ENCODE results near the gene CAMK1D. TPM values are rescaled to one million over a fixed set of nuclear protein-coding genes. Genes with fewer than 3 reads are reported as not detected.
A peak's percentile ranks its signal among the peaks of the same experiment; 100 is the strongest.

Gene CAMK1D
- total and polyA plus RNA-seq, 9 donors, result 1.8 to 11.7 (median 5.5) TPM

DNA sequence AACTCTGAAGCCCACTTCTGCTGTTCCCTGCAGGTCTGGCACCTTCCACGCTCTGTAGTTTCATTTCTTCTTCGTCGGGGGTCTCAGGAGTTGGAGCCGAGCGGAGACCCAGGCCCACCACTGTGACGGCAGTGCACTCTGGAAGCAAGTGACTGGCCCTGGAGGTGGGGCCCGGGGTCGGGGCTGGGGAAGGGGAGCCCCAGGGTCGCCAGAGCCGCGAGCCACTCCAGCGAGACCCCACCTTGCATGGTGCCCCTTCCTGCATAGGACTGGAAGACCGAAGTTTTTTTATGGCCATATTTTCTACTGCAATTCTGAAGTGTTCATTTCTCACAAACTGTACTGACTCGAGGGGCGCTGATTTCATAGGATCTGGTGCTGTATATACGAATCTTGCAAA lies 479.4 kb downstream of the CAMK1D start:
- intact Hi-C loops (cut with DNase I), result no loop called here
- no peak for TF ChIP-seq POLR2A (IDR thresholded peaks at IDR 0.05)
- no peak for TF ChIP-seq EP300 (IDR thresholded peaks at IDR 0.05)
- TF ChIP-seq, protein P1, sequence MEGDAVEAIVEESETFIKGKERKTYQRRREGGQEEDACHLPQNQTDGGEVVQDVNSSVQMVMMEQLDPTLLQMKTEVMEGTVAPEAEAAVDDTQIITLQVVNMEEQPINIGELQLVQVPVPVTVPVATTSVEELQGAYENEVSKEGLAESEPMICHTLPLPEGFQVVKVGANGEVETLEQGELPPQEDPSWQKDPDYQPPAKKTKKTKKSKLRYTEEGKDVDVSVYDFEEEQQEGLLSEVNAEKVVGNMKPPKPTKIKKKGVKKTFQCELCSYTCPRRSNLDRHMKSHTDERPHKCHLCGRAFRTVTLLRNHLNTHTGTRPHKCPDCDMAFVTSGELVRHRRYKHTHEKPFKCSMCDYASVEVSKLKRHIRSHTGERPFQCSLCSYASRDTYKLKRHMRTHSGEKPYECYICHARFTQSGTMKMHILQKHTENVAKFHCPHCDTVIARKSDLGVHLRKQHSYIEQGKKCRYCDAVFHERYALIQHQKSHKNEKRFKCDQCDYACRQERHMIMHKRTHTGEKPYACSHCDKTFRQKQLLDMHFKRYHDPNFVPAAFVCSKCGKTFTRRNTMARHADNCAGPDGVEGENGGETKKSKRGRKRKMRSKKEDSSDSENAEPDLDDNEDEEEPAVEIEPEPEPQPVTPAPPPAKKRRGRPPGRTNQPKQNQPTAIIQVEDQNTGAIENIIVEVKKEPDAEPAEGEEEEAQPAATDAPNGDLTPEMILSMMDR (IDR thresholded peaks at IDR 0.05), result no peak

DNA sequence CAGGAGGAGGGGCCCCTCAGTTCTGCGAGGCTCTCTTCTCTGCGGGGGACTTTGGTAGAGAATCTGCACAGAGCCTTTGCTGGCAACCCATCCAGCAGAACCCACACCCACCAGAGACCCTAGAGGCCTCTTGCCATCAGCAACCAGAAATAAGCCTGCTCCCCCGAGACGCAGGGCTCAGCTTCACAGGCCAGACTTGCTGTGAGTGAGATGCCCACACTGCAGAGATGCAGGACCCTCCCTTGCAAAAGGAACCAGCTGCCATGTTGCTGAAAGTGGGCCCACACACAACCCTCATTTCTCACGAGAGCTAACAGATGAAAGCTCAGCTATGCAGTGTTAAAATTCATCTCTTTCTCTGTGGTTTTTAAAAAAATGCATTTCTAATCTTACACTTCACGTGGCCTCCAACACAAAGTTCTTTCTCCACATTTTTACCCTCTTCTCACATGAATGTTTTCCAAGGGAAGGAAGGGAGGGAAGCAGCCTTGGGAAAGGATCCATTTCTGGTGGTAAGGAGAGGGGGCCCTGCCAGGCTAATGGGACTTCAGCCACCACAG lies 480.6 kb downstream of the CAMK1D start:
- no peak for TF ChIP-seq EP300 (IDR thresholded peaks at IDR 0.05)
- no peak for TF ChIP-seq POLR2A (IDR thresholded peaks at IDR 0.05)
- TF ChIP-seq, protein P1 (IDR thresholded peaks at IDR 0.05), result no peak
- no peak for DNase-seq
- no peaks in the 10 kb centered on the region for H3K27me3 ChIP-seq
- no peak overlapping the region for H3K4me3 ChIP-seq
- 27 to 39% (median 36%) methylated on average over 6 of the region's 6 CpGs for WGBS, 3 donors
- intact Hi-C loops (cut with DNase I), result no loop called here
- peaks cover 7% of the 10 kb centered on the region for H3K4me1 ChIP-seq (ENCODE audit: insufficient read depth)
- peak overlapping the region in 1 of 2 donors; percentile 44 for H3K27ac ChIP-seq
- H3K36me3 ChIP-seq, result no peaks in the 10 kb centered on the region
- no peaks in the 10 kb centered on the region for H3K9me3 ChIP-seq

More for the DNA sequence above, 479.4 kb downstream of the CAMK1D start:
- no peaks in the 10 kb centered on the region for H3K27me3 ChIP-seq
- H3K36me3 ChIP-seq, result no peaks in the 10 kb centered on the region
- peaks cover 7% of the 10 kb centered on the region for H3K4me1 ChIP-seq (ENCODE audit: insufficient read depth)
- H3K4me3 ChIP-seq, result no peak overlapping the region
- no peak for DNase-seq
- no peak overlapping the region for H3K27ac ChIP-seq
- no peaks in the 10 kb centered on the region for H3K9me3 ChIP-seq
- WGBS, 3 donors, result 95 to 98% (median 97%) methylated on average over 16 of the region's 16 CpGs

DNA sequence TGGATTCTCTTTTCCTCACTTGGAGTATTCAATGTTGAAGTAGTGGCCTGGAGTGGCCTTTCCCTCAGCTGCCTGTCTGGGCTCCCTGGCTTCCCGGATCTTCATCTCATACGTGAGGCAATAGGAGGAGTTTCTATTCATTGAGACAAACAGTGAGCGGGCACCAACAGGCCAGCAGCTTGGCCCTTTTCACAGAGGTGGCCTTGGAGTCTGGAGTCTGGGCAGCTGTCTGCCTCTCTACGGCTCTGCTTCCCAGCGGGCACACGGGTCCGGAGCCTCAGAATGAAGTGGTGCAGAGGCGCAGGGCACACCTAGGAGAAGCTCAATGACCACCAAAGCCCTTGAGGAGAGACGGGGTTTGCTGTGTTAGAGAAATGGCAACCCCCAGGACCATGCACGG lies 482.7 kb downstream of the CAMK1D start:
- Histone ChIP-seq H3K4me1 (ENCODE audit: insufficient read depth) (peaks cover 7% of the 10 kb centered on the region), H3K27ac (no peak overlapping the region), H3K4me3 (no peak overlapping the region), H3K9me3 (no peaks in the 10 kb centered on the region), H3K27me3 (no peaks in the 10 kb centered on the region), H3K36me3 (no peaks in the 10 kb centered on the region)
- WGBS, 3 donors, result 92 to 96% (median 94%) methylated on average over 10 of the region's 10 CpGs
- intact Hi-C loops (cut with DNase I), result no loop called here
- TF ChIP-seq, protein P1 (IDR thresholded peaks at IDR 0.05), result no peak
- TF ChIP-seq POLR2A (IDR thresholded peaks at IDR 0.05), result no peak
- no peak for TF ChIP-seq EP300 (IDR thresholded peaks at IDR 0.05)
- DNase-seq, result no peak

DNA sequence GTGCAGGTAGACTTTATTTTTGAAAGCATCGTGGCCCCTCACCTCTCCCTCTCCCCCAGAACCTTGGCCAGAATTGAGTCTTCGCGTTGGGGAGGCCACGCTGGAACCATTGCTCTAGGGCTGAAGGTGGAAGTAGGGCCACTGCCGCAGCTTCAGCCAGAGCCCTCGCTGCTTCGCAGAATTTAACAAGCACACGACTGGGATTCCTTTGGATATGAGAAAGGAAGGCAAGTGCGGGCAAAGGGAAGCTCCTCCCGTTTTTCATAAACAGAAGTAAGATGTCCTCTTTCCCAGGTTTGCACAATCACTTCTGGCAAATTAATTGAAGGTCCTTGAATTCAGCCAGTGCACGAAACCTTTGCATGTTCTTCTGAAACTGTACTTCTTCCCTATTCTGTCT lies 484.1 kb downstream of the CAMK1D start:
- WGBS, 3 donors, result 83 to 89% (median 87%) methylated on average over 11 of the region's 11 CpGs
- Histone ChIP-seq H3K4me1 (ENCODE audit: insufficient read depth) (peaks cover 7% of the 10 kb centered on the region), H3K36me3 (no peaks in the 10 kb centered on the region), H3K4me3 (no peak overlapping the region), H3K27me3 (no peaks in the 10 kb centered on the region), H3K27ac (no peak overlapping the region), H3K9me3 (no peaks in the 10 kb centered on the region)
- DNase-seq, result no peak
- intact Hi-C loops (cut with DNase I), result no loop called here
- TF ChIP-seq EP300 (IDR thresholded peaks at IDR 0.05) (no peak), POLR2A (IDR thresholded peaks at IDR 0.05) (no peak)
- TF ChIP-seq, protein P1 (IDR thresholded peaks at IDR 0.05), result no peak
